Activated T-cell treated with anti-CD3 and anti-CD28 coated beads, Interleukin-2, amount 50 U/mL, for 4 hours (primary cell): ENCODE measurements around the gene VAMP4. TPM values are rescaled to one million over a fixed set of nuclear protein-coding genes. Genes with fewer than 3 reads are reported as not detected.
"Not testable (repeated sequence)": the region's sequence is repeated elsewhere in the genome, so short reads cannot be mapped to it uniquely, and the experiment has no call there.

Experiments
- ATAC-seq, 2 donors: fragments of 200-7000 bp; cut with Tn5 transposase; one replicate each; pipeline ENCODE4 v1.10.0; 2021
- DNase-seq: peaks from one replicate; pipeline ENCODE4 v3.0.0-alpha.2; 2020
- H3K27me3 Mint-ChIP-seq: one replicate; pipeline ENCODE4 v1.8.0; 2021; ENCODE audit warnings: low read depth, mixed read lengths
- H3K36me3 Mint-ChIP-seq: one replicate; pipeline ENCODE4 v1.8.0; 2022; ENCODE audit warnings: mixed read lengths; ENCODE audit not compliant: insufficient read depth
- H3K4me1 Mint-ChIP-seq: one replicate; pipeline ENCODE4 v1.8.0; 2021; ENCODE audit warnings: low read depth, mixed read lengths
- H3K4me3 Mint-ChIP-seq: one replicate; pipeline ENCODE4 v1.8.0; 2021; ENCODE audit warnings: mild to moderate bottlenecking, moderate library complexity, mixed read lengths
- H3K9me3 Mint-ChIP-seq: one replicate; pipeline ENCODE4 v1.8.0; 2021; ENCODE audit warnings: mixed read lengths
- total RNA-seq, 3 donors: library from RNA; stranded (reverse); gene quantifications; one replicate each; pipeline ENCODE4 v1.2.1, GENCODE V29; 2021

Gene VAMP4
- total RNA-seq, 3 donors from 2014 or later, result 6.4 to 8.0 (median 6.9) TPM

GRCh38 chr1:171740356-171740863, 1.5 kb downstream of the VAMP4 start:
- H3K27me3 Mint-ChIP-seq, result no peaks in the 10 kb centered on the region
- H3K36me3 Mint-ChIP-seq, result peaks cover 16% of the 10 kb centered on the region
- no peaks in the 10 kb centered on the region for H3K9me3 Mint-ChIP-seq
- H3K4me1 Mint-ChIP-seq, result peaks cover 60% of the 10 kb centered on the region
- peak overlapping the region; percentile 98 for H3K4me3 Mint-ChIP-seq
- ATAC-seq (no peak), DNase-seq (no peak)

DNA sequence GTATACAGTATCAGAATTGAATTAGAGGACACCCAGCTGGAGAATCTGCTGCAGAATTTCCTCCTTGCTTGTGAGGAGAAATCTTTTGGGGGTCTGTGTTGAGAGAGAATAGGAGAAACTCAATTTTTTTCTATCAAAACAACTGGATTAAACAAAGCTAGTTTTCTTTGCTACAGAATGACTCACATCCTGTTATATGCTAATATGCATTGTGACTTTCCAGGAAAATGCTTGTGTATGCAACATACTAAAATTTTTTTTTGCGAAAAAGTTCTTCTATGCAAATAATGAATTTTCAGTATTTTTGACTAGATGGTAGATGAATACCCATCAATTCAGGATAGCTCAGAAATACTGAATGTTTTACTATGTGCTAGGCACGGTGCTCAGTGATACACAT, 2.2 kb downstream of the VAMP4 start:
- Mint-ChIP-seq H3K27me3 (no peaks in the 10 kb centered on the region), H3K4me1 (peaks cover 62% of the 10 kb centered on the region), H3K4me3 (peak overlapping the region; percentile 98), H3K9me3 (no peaks in the 10 kb centered on the region), H3K36me3 (peaks cover 19% of the 10 kb centered on the region)
- no peak for ATAC-seq
- DNase-seq, result no peak

GRCh38 chr1:171738911-171739310, 3.0 kb downstream of the VAMP4 start:
- Mint-ChIP-seq H3K9me3 (no peaks in the 10 kb centered on the region), H3K27me3 (no peaks in the 10 kb centered on the region), H3K4me1 (peaks cover 62% of the 10 kb centered on the region), H3K36me3 (peaks cover 19% of the 10 kb centered on the region), H3K4me3 (peak overlapping the region; percentile 98)
- no peak for ATAC-seq
- no peak for DNase-seq

GRCh38 chr1:171736196-171736595, 5.7 kb downstream of the VAMP4 start:
- Mint-ChIP-seq H3K4me3 (no peak overlapping the region), H3K4me1 (peaks cover 44% of the 10 kb centered on the region), H3K27me3 (no peaks in the 10 kb centered on the region), H3K9me3 (no peaks in the 10 kb centered on the region), H3K36me3 (peaks cover 23% of the 10 kb centered on the region)
- no peak for DNase-seq
- ATAC-seq, result no peak

- no peak overlapping the region for H3K4me3 Mint-ChIP-seq
- H3K9me3 Mint-ChIP-seq, result no peaks in the 10 kb centered on the region
- peaks cover 14% of the 10 kb centered on the region for H3K4me1 Mint-ChIP-seq
- no peaks in the 10 kb centered on the region for H3K27me3 Mint-ChIP-seq
- DNase-seq (no peak), ATAC-seq (no peak)
- peaks cover 34% of the 10 kb centered on the region for H3K36me3 Mint-ChIP-seq
Observed at GRCh38 chr1:171730052-171730451, 11.8 kb downstream of the VAMP4 start.

- H3K4me1 Mint-ChIP-seq, result peaks cover 10% of the 10 kb centered on the region
- no peaks in the 10 kb centered on the region for H3K27me3 Mint-ChIP-seq
- peaks cover 48% of the 10 kb centered on the region for H3K36me3 Mint-ChIP-seq
- peaks cover 8% of the 10 kb centered on the region for H3K9me3 Mint-ChIP-seq
- ATAC-seq (no peak), DNase-seq (no peak)
- H3K4me3 Mint-ChIP-seq, result no peak overlapping the region
Observed at GRCh38 chr1:171727778-171728177, 14.1 kb downstream of the VAMP4 start.

DNA sequence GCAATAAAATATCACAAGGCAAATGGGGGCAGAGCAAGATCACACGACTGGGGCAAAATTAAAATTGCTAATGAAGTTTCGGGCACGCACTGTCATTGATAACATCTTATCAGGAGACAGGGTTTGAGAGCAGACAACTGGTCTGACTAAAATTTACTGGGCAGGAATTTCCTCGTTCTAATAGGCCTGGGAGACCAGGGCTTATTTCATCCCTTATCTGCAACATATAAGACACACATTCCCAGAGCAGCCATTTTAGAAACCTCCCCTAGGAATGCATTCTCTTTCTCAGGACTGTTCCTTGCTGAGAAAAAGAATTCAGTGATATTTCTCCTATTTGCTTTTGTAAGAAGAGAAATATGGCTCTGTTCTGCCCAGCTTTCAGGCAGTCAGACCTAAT, 18.7 kb downstream of the VAMP4 start:
- not testable (repeated sequence) for H3K4me3 Mint-ChIP-seq, DNase-seq, H3K27me3 Mint-ChIP-seq, ATAC-seq
- H3K36me3 Mint-ChIP-seq, result peaks cover 40% of the 10 kb centered on the region
- peaks cover 11% of the 10 kb centered on the region for H3K4me1 Mint-ChIP-seq
- H3K9me3 Mint-ChIP-seq, result peaks cover 11% of the 10 kb centered on the region

- DNase-seq (no peak), ATAC-seq (no peak)
- H3K36me3 Mint-ChIP-seq, result peaks cover 22% of the 10 kb centered on the region
- no peaks in the 10 kb centered on the region for H3K27me3 Mint-ChIP-seq
- H3K9me3 Mint-ChIP-seq, result peaks cover 11% of the 10 kb centered on the region
- H3K4me1 Mint-ChIP-seq, result peaks cover 11% of the 10 kb centered on the region
- H3K4me3 Mint-ChIP-seq, result no peak overlapping the region
Observed at GRCh38 chr1:171718848-171719247, 23.0 kb downstream of the VAMP4 start.

DNA sequence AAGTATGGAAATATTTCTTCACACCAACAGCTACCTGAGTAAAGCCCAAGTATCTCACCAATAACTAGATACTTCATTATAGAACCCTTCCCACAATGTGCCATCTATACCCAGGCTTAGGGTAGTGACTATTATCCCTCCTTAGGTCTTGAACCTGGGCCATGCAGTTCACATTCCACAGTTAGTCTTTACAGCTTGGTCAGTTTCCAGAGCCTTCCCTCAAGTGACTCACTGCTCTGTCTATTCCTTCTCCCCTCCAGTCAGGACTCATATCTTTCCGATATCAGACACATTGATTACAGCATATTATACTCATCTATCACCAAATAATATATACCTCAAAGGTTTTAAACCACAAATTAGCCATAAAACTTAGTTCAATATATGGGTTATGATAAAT, 23.6 kb downstream of the VAMP4 start:
- no peak for DNase-seq
- Mint-ChIP-seq H3K4me3 (no peak overlapping the region), H3K36me3 (peaks cover 17% of the 10 kb centered on the region), H3K27me3 (no peaks in the 10 kb centered on the region), H3K9me3 (peaks cover 7% of the 10 kb centered on the region), H3K4me1 (peaks cover 11% of the 10 kb centered on the region)
- no peak for ATAC-seq

GRCh38 chr1:171717062-171717718, 24.7 kb downstream of the VAMP4 start:
- ATAC-seq (no peak), DNase-seq (no peak)
- no peaks in the 10 kb centered on the region for H3K9me3 Mint-ChIP-seq
- peaks cover 10% of the 10 kb centered on the region for H3K36me3 Mint-ChIP-seq
- no peaks in the 10 kb centered on the region for H3K27me3 Mint-ChIP-seq
- H3K4me1 Mint-ChIP-seq, result peaks cover 11% of the 10 kb centered on the region
- H3K4me3 Mint-ChIP-seq, result no peak overlapping the region

GRCh38 chr1:171716616-171717015, 25.2 kb downstream of the VAMP4 start:
- Mint-ChIP-seq H3K27me3 (no peaks in the 10 kb centered on the region), H3K4me1 (peaks cover 11% of the 10 kb centered on the region), H3K36me3 (peaks cover 10% of the 10 kb centered on the region), H3K9me3 (no peaks in the 10 kb centered on the region), H3K4me3 (no peak overlapping the region)
- DNase-seq, result no peak
- no peak for ATAC-seq

- Mint-ChIP-seq H3K36me3 (peaks cover 10% of the 10 kb centered on the region), H3K4me1 (peaks cover 7% of the 10 kb centered on the region), H3K4me3 (no peak overlapping the region), H3K9me3 (no peaks in the 10 kb centered on the region), H3K27me3 (no peaks in the 10 kb centered on the region)
- ATAC-seq (no peak), DNase-seq (no peak)
Observed at GRCh38 chr1:171715813-171716251, 26.0 kb downstream of the VAMP4 start.

GRCh38 chr1:171712341-171712740, 29.5 kb downstream of the VAMP4 start:
- Mint-ChIP-seq H3K4me3 (no peak overlapping the region), H3K36me3 (peaks cover 15% of the 10 kb centered on the region), H3K27me3 (no peaks in the 10 kb centered on the region), H3K9me3 (no peaks in the 10 kb centered on the region), H3K4me1 (no peaks in the 10 kb centered on the region)
- DNase-seq, result no peak
- ATAC-seq, result no peak

GRCh38 chr1:171711643-171712042, 30.2 kb downstream of the VAMP4 start:
- Mint-ChIP-seq H3K36me3 (peaks cover 17% of the 10 kb centered on the region), H3K4me3 (no peak overlapping the region), H3K27me3 (no peaks in the 10 kb centered on the region), H3K9me3 (no peaks in the 10 kb centered on the region), H3K4me1 (no peaks in the 10 kb centered on the region)
- ATAC-seq (no peak), DNase-seq (no peak)

DNA sequence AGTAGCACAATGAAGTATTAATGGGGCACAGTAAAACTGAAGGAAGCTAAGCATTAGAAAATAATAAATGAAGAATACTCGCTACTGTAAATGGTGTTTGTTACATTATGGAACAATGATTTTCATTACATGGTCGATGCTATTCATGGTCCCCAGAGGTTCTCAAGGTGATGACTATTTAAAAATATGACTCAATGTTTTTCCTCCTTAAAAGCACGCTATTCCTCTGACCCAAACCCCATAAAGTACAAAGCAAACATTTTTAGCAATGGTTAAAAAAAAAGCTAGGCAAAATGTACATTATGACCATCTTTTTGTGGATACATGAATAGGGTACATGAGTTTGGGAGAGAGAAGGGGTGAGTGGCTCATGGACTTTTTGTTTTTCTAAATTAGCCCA, 34.3 kb downstream of the VAMP4 start:
- DNase-seq (no peak), ATAC-seq (no peak)
- Mint-ChIP-seq H3K4me3 (no peak overlapping the region), H3K27me3 (no peaks in the 10 kb centered on the region), H3K9me3 (no peaks in the 10 kb centered on the region), H3K36me3 (peaks cover 24% of the 10 kb centered on the region), H3K4me1 (no peaks in the 10 kb centered on the region)
